RWPE2 (cell line): ENCODE data around the gene FSCN2.
A peak's percentile ranks its signal among the peaks of the same experiment; 100 is the strongest.

Experiments used
- ATAC-seq: fragments of 200-7000 bp; cut with Tn5 transposase; 3 replicates; pipeline ENCODE4 v1.9.1; 2021; ENCODE audit warnings: low read depth
- DNase-seq: peaks from one replicate; pipeline ENCODE4 v3.0.0-alpha.2; 2020; ENCODE audit warnings: low spot score
- H3K27ac ChIP-seq: fragments of 450-650 bp; 2 replicates; pipeline ENCODE4 v1.5.1; 2017; ENCODE audit warnings: mild to moderate bottlenecking; ENCODE audit not compliant: poor library complexity, severe bottlenecking
- H3K27me3 ChIP-seq: fragments of 250-450 bp; sonication (Bioruptor Pico); 2 replicates; pipeline ENCODE4 v1.5.1; 2021; ENCODE audit warnings: mild to moderate bottlenecking, moderate library complexity; ENCODE audit not compliant: insufficient read depth, poor library complexity, severe bottlenecking
- H3K36me3 ChIP-seq: fragments of 250-450 bp; sonication (Bioruptor Pico); 2 replicates; pipeline ENCODE4 v1.5.1; 2020; ENCODE audit warnings: low read depth, mild to moderate bottlenecking, moderate library complexity
- H3K4me1 ChIP-seq: fragments of 250-450 bp; sonication (Bioruptor Pico); 2 replicates; pipeline ENCODE4 v1.5.1; 2021; ENCODE audit warnings: mild to moderate bottlenecking, moderate library complexity; ENCODE audit not compliant: insufficient read depth, poor library complexity, severe bottlenecking
- H3K4me3 ChIP-seq: fragments of 250-450 bp; sonication (Bioruptor Pico); 2 replicates; pipeline ENCODE4 v1.5.1; 2021; ENCODE audit warnings: mild to moderate bottlenecking, moderate library complexity; ENCODE audit not compliant: severe bottlenecking
- H3K9me3 ChIP-seq: fragments of 250-450 bp; sonication (Bioruptor Pico); 2 replicates; pipeline ENCODE4 v1.5.1; 2021; ENCODE audit warnings: mild to moderate bottlenecking, moderate library complexity; ENCODE audit not compliant: severe bottlenecking
- TF ChIP-seq, protein P1 (sequence below): fragments of 450-650 bp; IDR thresholded peaks from one replicate; pipeline ENCODE4 v1.5.1; 2017; ENCODE audit warnings: mild to moderate bottlenecking, moderate library complexity; ENCODE audit not compliant: poor library complexity, severe bottlenecking

The FSCN2 gene

DNA sequence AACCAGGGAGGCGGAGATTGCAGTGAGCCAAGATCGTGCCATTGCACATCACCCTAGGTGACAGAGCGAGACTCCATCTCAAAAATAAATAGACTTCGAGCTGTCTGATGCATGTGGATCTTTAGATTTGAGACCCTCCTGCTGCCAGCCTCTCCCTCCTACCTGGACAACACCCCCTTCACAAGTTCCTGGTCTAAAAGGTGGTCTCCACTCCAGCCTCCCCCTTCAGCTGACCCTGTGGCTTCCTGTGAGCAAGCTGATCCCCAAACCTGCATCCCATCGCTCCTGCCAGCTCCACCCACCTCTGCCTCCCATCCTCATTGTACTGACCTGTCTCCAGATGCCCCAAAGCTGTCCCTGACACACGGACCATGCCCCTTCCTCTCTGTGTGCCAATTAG lies 51.1 kb downstream of the FSCN2 start:
- Histone ChIP-seq H3K4me3 (no peak overlapping the region), H3K36me3 (peaks cover 58% of the 10 kb centered on the region), H3K9me3 (no peaks in the 10 kb centered on the region), H3K4me1 (peaks cover 32% of the 10 kb centered on the region), H3K27ac (peak overlapping the region; percentile 92), H3K27me3 (no peaks in the 10 kb centered on the region)
- no peak for DNase-seq
- ATAC-seq = no peak
- TF ChIP-seq, protein P1, sequence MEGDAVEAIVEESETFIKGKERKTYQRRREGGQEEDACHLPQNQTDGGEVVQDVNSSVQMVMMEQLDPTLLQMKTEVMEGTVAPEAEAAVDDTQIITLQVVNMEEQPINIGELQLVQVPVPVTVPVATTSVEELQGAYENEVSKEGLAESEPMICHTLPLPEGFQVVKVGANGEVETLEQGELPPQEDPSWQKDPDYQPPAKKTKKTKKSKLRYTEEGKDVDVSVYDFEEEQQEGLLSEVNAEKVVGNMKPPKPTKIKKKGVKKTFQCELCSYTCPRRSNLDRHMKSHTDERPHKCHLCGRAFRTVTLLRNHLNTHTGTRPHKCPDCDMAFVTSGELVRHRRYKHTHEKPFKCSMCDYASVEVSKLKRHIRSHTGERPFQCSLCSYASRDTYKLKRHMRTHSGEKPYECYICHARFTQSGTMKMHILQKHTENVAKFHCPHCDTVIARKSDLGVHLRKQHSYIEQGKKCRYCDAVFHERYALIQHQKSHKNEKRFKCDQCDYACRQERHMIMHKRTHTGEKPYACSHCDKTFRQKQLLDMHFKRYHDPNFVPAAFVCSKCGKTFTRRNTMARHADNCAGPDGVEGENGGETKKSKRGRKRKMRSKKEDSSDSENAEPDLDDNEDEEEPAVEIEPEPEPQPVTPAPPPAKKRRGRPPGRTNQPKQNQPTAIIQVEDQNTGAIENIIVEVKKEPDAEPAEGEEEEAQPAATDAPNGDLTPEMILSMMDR = no peak

DNA sequence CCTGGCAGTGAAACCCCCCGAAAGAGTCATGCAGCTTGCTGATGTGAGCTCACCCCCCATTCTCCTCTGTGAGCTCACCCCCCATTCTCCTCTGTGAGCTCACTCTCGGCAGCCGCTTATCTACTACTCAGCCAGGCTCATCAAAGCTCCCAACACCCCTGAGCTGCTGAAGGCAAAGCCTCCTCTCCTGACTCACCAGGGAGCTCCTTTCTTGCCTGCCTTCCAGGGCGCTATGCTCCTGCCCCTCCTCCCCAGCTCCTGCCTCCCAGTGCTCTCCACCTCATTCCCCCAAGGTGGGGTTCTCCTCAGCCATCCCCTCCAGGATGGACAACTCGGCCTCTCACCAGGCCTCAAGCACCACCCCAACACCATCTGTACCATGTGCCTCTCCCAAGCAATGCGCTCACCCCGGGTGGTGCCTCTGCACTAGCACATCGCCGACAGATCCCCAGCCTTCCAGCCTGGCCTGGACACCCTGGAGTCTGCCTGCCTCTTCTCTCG lies 51.7 kb downstream of the FSCN2 start:
- Histone ChIP-seq H3K9me3 (no peaks in the 10 kb centered on the region), H3K27me3 (no peaks in the 10 kb centered on the region), H3K36me3 (peaks cover 58% of the 10 kb centered on the region), H3K27ac (peak overlapping the region; percentile 92), H3K4me1 (peaks cover 32% of the 10 kb centered on the region), H3K4me3 (no peak overlapping the region)
- DNase-seq = no peak
- peak; percentile 28; the same call in 1 of the 3 replicates for ATAC-seq
- TF ChIP-seq, protein P1 = no peak

DNA sequence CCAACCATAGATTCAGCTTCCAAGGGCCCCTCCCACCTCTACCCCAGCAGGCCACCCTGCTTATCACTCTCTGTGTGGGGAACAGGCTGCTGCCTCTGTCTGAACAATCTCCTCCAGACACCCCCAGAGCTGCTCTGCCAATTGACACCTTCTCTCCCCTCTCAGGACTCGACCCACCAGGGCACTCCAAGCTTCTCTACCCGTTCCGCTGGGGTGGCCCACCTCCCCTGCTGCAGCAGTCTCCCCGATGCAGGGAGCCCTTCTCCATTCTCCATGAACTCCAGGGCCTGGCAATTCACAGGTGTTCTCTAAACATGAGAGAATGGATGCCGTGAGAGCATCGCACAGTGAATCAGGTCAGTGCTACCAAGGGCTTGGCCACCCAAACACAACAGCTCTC lies 52.3 kb downstream of the FSCN2 start:
- Histone ChIP-seq H3K9me3 (no peaks in the 10 kb centered on the region), H3K27ac (peak overlapping the region; percentile 92), H3K36me3 (peaks cover 58% of the 10 kb centered on the region), H3K27me3 (no peaks in the 10 kb centered on the region), H3K4me1 (peaks cover 32% of the 10 kb centered on the region), H3K4me3 (no peak overlapping the region)
- TF ChIP-seq, protein P1 = no peak
- no peak for ATAC-seq
- DNase-seq = no peak

DNA sequence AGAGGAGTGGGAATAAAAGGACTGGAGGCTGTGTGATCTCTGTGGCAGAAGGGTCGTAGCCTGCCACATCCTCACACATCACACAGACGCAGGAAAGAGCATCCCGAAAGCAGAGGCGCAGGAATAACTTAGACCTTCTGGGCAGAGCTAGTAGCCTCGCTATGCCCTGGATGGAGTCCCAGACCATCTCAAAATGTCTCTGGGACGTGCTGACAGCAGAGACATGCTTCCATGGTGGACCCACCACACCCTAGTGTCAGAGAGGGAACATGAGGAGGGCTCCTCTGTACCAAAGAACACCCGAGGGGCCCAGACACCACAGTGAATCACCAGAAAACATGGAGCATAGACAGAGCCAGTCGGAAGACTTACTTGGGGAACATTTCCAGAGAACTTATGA lies 53.6 kb downstream of the FSCN2 start:
- H3K9me3 ChIP-seq = no peaks in the 10 kb centered on the region
- ATAC-seq = no peak
- TF ChIP-seq, protein P1 = no peak
- H3K4me3 ChIP-seq = no peak overlapping the region
- H3K27ac ChIP-seq = no peak overlapping the region
- no peaks in the 10 kb centered on the region for H3K27me3 ChIP-seq
- H3K4me1 ChIP-seq = peaks cover 22% of the 10 kb centered on the region
- H3K36me3 ChIP-seq = peaks cover 61% of the 10 kb centered on the region
- no peak for DNase-seq

DNA sequence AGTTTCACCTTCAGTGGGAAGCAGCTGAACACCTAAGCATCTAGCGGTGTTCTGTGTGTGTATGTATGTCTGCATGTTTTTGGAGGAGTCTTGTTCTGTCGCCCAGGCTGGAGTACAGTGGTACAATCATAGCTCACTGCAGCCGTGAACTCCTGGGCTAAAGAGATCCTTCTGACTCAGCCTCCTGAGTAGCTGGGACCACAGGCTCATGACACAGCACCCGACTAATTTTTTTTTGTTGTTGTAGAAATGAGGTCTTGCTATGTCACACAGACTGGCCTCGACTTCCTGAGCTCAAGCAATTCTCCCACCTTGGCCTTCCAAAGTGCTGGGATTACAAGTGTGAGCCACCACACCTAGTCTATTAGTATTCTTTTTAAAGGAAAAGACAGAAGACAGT lies 54.2 kb downstream of the FSCN2 start:
- DNase-seq = no peak
- H3K4me3 ChIP-seq = no peak overlapping the region
- no peaks in the 10 kb centered on the region for H3K27me3 ChIP-seq
- H3K4me1 ChIP-seq = peaks cover 16% of the 10 kb centered on the region
- no peaks in the 10 kb centered on the region for H3K9me3 ChIP-seq
- no peak for ATAC-seq
- H3K36me3 ChIP-seq = peaks cover 67% of the 10 kb centered on the region
- TF ChIP-seq, protein P1 = no peak
- H3K27ac ChIP-seq = no peak overlapping the region
